NCI-H1417 treated with DMSO at 0.1 percent for 48 hours (cell line): Measurements from ENCODE around the gene TUBA1B.

Source experiments
- DNase-seq: peaks from one replicate; lab custom pipeline; 2025; lab: John Stamatoyannopoulos, UW

Gene TUBA1B

GRCh38 chr12:49089821-49090773 is 41.1 kb downstream of the TUBA1B start:
- DNase-seq, result no peak

- no peak for DNase-seq
Measured at GRCh38 chr12:49088932-49089330, 42.3 kb downstream of the TUBA1B start.

- peak; percentile 59 for DNase-seq
Measured at GRCh38 chr12:49088150-49088931, 42.9 kb downstream of the TUBA1B start.

GRCh38 chr12:49086116-49086515 is 45.1 kb downstream of the TUBA1B start:
- DNase-seq, result no peak

DNA sequence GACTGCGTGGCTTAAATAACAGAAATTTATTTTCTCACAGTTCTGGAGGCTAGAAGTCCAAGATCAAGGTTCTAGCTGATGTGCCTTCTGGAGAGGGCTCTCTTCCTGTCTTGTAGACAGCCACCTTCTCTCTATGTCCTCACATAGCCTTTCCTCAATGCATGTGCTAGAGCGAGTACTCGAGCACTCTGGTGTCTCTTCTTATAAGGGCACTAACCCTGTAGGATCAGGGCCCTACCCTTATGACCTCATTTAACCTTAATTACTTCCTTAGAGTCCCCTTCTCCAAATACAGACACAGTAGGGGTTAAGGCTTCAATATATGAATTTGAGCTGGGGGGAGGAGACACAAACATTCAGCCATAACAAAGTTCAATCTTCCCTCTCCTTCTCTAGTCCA is 46.8 kb downstream of the TUBA1B start:
- DNase-seq, result no peak

- DNase-seq, result no peak
Measured at GRCh38 chr12:49079793-49080192, 51.4 kb downstream of the TUBA1B start.
